Ishikawa (cell line): Measurements from ENCODE around the gene GIT2.

Experiments used
- CEBPB ChIP-seq: IDR thresholded peaks from 2 replicates; pipeline ENCODE4 v1.6.1; 2012
- EGR1 ChIP-seq: IDR thresholded peaks from 2 replicates; pipeline ENCODE4 v1.6.1; 2012
- EP300 ChIP-seq: IDR thresholded peaks from 2 replicates; pipeline ENCODE4 v1.6.1; 2012; ENCODE audit warnings: borderline replicate concordance
- FOXM1 ChIP-seq: IDR thresholded peaks from 2 replicates; pipeline ENCODE4 v1.6.1; 2012; ENCODE audit warnings: low read depth, borderline replicate concordance
- MAX ChIP-seq: IDR thresholded peaks from 2 replicates; pipeline ENCODE4 v1.6.1; 2012
- RAD21 ChIP-seq: IDR thresholded peaks from 2 replicates; pipeline ENCODE4 v1.6.1; 2012; ENCODE audit warnings: low read depth
- TAF1 ChIP-seq: IDR thresholded peaks from 2 replicates; pipeline ENCODE4 v1.6.1; 2012; ENCODE audit warnings: low read depth, mild to moderate bottlenecking
- TCF12 ChIP-seq: IDR thresholded peaks from 2 replicates; pipeline ENCODE4 v1.6.1; 2012; ENCODE audit warnings: low read depth
- USF1 ChIP-seq: IDR thresholded peaks from 2 replicates; pipeline ENCODE4 v1.6.1; 2012
- ZBTB7A ChIP-seq: IDR thresholded peaks from 2 replicates; pipeline ENCODE4 v1.6.1; 2012; ENCODE audit warnings: low read depth

GRCh38 chr12:109890620-109891170 lies 105.5 kb downstream of the GIT2 start:
- no peak for TF ChIP-seq EP300
- no peak for TF ChIP-seq USF1
- TF ChIP-seq MAX, result no peak
- TF ChIP-seq RAD21, result no peak
- TF ChIP-seq FOXM1, result no peak
- no peak for TF ChIP-seq EGR1
- no peak for TF ChIP-seq CEBPB
- no peak for TF ChIP-seq ZBTB7A
- no peak for TF ChIP-seq TAF1
- no peak for TF ChIP-seq TCF12
